ENCODE data around the gene CRMP1.

GRCh38 chr4:5790546-5790857 is 102.4 kb downstream of the CRMP1 start:
- TF ChIP-seq, protein P1, sequence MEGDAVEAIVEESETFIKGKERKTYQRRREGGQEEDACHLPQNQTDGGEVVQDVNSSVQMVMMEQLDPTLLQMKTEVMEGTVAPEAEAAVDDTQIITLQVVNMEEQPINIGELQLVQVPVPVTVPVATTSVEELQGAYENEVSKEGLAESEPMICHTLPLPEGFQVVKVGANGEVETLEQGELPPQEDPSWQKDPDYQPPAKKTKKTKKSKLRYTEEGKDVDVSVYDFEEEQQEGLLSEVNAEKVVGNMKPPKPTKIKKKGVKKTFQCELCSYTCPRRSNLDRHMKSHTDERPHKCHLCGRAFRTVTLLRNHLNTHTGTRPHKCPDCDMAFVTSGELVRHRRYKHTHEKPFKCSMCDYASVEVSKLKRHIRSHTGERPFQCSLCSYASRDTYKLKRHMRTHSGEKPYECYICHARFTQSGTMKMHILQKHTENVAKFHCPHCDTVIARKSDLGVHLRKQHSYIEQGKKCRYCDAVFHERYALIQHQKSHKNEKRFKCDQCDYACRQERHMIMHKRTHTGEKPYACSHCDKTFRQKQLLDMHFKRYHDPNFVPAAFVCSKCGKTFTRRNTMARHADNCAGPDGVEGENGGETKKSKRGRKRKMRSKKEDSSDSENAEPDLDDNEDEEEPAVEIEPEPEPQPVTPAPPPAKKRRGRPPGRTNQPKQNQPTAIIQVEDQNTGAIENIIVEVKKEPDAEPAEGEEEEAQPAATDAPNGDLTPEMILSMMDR (IDR thresholded peaks at IDR 0.05), result no peak
- TF ChIP-seq POLR2A (IDR thresholded peaks at IDR 0.05; ENCODE audit: low read depth) (no peak), EP300 (IDR thresholded peaks at IDR 0.05) (no peak), POLR2AphosphoS5 (IDR thresholded peaks at IDR 0.05) (no peak)

Data from esophagus muscularis mucosa (tissue), 4 donors.